SK-N-SH (cell line): ENCODE data around the gene KCNMB1. TPM values are rescaled to one million over a fixed set of nuclear protein-coding genes. Genes with fewer than 3 reads are reported as not detected.

ENCODE experiments used
- CTCF ChIA-PET: fragments of 300-600, 350-600 bp; formaldehyde crosslinking; extraction: SDS; loops from one replicate; lab custom pipeline; 2021; lab: Yijun Ruan, JAX
- POLR2A ChIA-PET: fragments of 350-600 bp; sonication (Branson Sonifier 250); formaldehyde crosslinking; extraction: SDS; loops from one replicate; lab custom pipeline; 2020; ENCODE audit warnings: antibody characterized with exemption, inconsistent platforms; lab: Yijun Ruan, JAX
- DNase-seq: peaks from one replicate; pipeline ENCODE4 v3.0.0; 2012
- H2AFZ ChIP-seq: fragments of 200-600 bp; sonication (generic); 2 replicates; pipeline ENCODE4 v1.8.1; 2016; ENCODE audit warnings: antibody characterized with exemption, mild to moderate bottlenecking, low read depth
- H3F3A ChIP-seq: fragments of 200-600 bp; sonication (generic); replicated peaks from 2 replicates; pipeline ENCODE3; 2016; ENCODE audit warnings: antibody characterized with exemption, mild to moderate bottlenecking; ENCODE audit not compliant: insufficient read depth
- H3K27ac ChIP-seq, 2 experiments: fragments of 200-500 bp in 1 of 2; fragments of 200-600 bp in 1 of 2; sonication (Bioruptor generic) in 1 of 2; sonication (generic), shearing (Covaris generic) in 1 of 2; 2 replicates each; pipeline versions ENCODE4 v1.5.1 to v1.6.1; 2014 to 2016; ENCODE audit warnings: low read depth in 2 of 2, inconsistent platforms in 1 of 2, low read length in 1 of 2, mild to moderate bottlenecking in 1 of 2, mixed read lengths in 1 of 2
- H3K27me3 ChIP-seq: fragments of 200-600 bp; sonication (generic), shearing (Covaris generic); 2 replicates; pipeline ENCODE4 v1.6.1; 2016; ENCODE audit warnings: mixed run types; ENCODE audit not compliant: insufficient read depth
- H3K36me3 ChIP-seq, 2 experiments: fragments of 200-500 bp in 1 of 2; fragments of 200-600 bp in 1 of 2; sonication (Bioruptor generic) in 1 of 2; sonication (generic) in 1 of 2; replicated peaks in 1 of 2; 2 replicates each; pipeline versions ENCODE3 to v1.5.1; 2014 to 2016; ENCODE audit warnings: low read length in 1 of 2, mild to moderate bottlenecking in 1 of 2; ENCODE audit not compliant: insufficient read depth in 2 of 2, control insufficient read depth in 1 of 2
- H3K4me1 ChIP-seq, 2 experiments: fragments of 200-500 bp in 1 of 2; fragments of 200-600 bp in 1 of 2; sonication (Bioruptor generic) in 1 of 2; sonication (generic), shearing (Covaris generic) in 1 of 2; 2 replicates each; pipeline versions ENCODE4 v1.5.1 to v1.6.1; 2014 to 2016; ENCODE audit warnings: low read depth in 1 of 2, low read length in 1 of 2, mixed run types in 1 of 2; ENCODE audit not compliant: insufficient read depth in 2 of 2, control insufficient read depth in 1 of 2
- H3K4me2 ChIP-seq: fragments of 200-600 bp; sonication (generic), shearing (Covaris generic); 2 replicates; pipeline ENCODE4 v1.6.1; 2017; ENCODE audit warnings: mixed run types
- H3K4me3 ChIP-seq, 2 experiments: fragments of 200-500 bp in 1 of 2; fragments of 200-600 bp in 1 of 2; sonication (Bioruptor generic) in 1 of 2; sonication (generic), shearing (Covaris generic) in 1 of 2; 2 replicates each; pipeline versions ENCODE4 v1.5.1 to v1.8.1; 2014 to 2016; ENCODE audit warnings: low read depth in 2 of 2, inconsistent platforms in 1 of 2, low read length in 1 of 2, mild to moderate bottlenecking in 1 of 2, mixed read lengths in 1 of 2, moderate library complexity in 1 of 2
- H3K79me2 ChIP-seq: fragments of 200-600 bp; sonication (generic); 2 replicates; pipeline ENCODE4 v1.8.1; 2017; ENCODE audit warnings: mild to moderate bottlenecking; ENCODE audit not compliant: insufficient read depth
- H3K9ac ChIP-seq: fragments of 200-600 bp; sonication (generic); 2 replicates; pipeline ENCODE4 v1.6.1; 2017; ENCODE audit warnings: mixed run types
- H3K9me2 ChIP-seq: fragments of 200-600 bp; sonication (generic); 2 replicates; pipeline ENCODE4 v1.6.1; 2017; ENCODE audit warnings: mixed run types
- H3K9me3 ChIP-seq: fragments of 200-600 bp; sonication (generic); 2 replicates; pipeline ENCODE4 v1.6.1; 2017; ENCODE audit warnings: mixed run types, mild to moderate bottlenecking, moderate library complexity
- H4K20me1 ChIP-seq: fragments of 200-600 bp; sonication (generic); 2 replicates; pipeline ENCODE4 v1.6.1; 2017; ENCODE audit warnings: mild to moderate bottlenecking, mixed run types; ENCODE audit not compliant: insufficient read depth
- ELF1 ChIP-seq: IDR thresholded peaks from 2 replicates; pipeline ENCODE4 v1.4.0; 2012
- EP300 ChIP-seq, 2 experiments: IDR thresholded peaks; 2 replicates each; pipeline versions ENCODE4 v1.4.0 to v1.6.1; 2012; ENCODE audit warnings: borderline replicate concordance in 1 of 2, low read depth in 1 of 2, low read length in 1 of 2
- FOSL2 ChIP-seq: IDR thresholded peaks from 2 replicates; pipeline ENCODE4 v1.4.0; 2012; ENCODE audit warnings: low read depth, mild to moderate bottlenecking, moderate library complexity, borderline replicate concordance
- FOXJ3 ChIP-seq: sonication (generic); formaldehyde crosslinking; IDR thresholded peaks from 2 replicates; pipeline ENCODE4 v1.5.1; 2020; ENCODE audit warnings: mild to moderate bottlenecking, missing genetic modification reagents
- MEF2A ChIP-seq: IDR thresholded peaks from 2 replicates; pipeline ENCODE4 v1.4.0; 2012; ENCODE audit warnings: low read depth, borderline replicate concordance
- MXI1 ChIP-seq: IDR thresholded peaks from 2 replicates; pipeline ENCODE4 v1.6.1; 2012; ENCODE audit warnings: mild to moderate bottlenecking, low read depth, low read length, improper control_type of control experiment
- NFIC ChIP-seq: IDR thresholded peaks from 2 replicates; pipeline ENCODE4 v1.4.0; 2012; ENCODE audit warnings: borderline replicate concordance
- RAD21 ChIP-seq: IDR thresholded peaks from 2 replicates; pipeline ENCODE4 v1.6.1; 2012; ENCODE audit warnings: mild to moderate bottlenecking, low read length
- SIN3A ChIP-seq: IDR thresholded peaks from 2 replicates; pipeline ENCODE4 v1.6.1; 2012; ENCODE audit warnings: low read depth, mild to moderate bottlenecking, low read length, moderate library complexity, borderline replicate concordance
- TCF12 ChIP-seq: IDR thresholded peaks from 2 replicates; pipeline ENCODE4 v1.4.0; 2012
- TEAD4 ChIP-seq: IDR thresholded peaks from 2 replicates; pipeline ENCODE4 v1.4.0; 2012; ENCODE audit warnings: mild to moderate bottlenecking, borderline replicate concordance; ENCODE audit not compliant: insufficient read depth
- WGBS: methylation state at CpG from one replicate; pipeline ENCODE4 v1.1.6; 2017; ENCODE audit warnings: low lambda C conversion rate; 5-methylcytosine and 5-hydroxymethylcytosine counted together
- polyA plus RNA-seq, 3 experiments: library from polyadenylated mRNA; depleted of rRNA; stranded (reverse); fragments of >200 nt; gene quantifications; 2 replicates each; pipeline ENCODE4 v1.2.3, GENCODE V29; 2012
- TF ChIP-seq, protein P1 (sequence below): IDR thresholded peaks from 2 replicates; pipeline ENCODE4 v1.4.0; 2012; ENCODE audit warnings: low read depth, borderline replicate concordance
- TF ChIP-seq, protein P2 (sequence below): IDR thresholded peaks from 2 replicates; pipeline ENCODE4 v1.4.0; 2012; ENCODE audit warnings: low read depth, borderline replicate concordance
- TF ChIP-seq, protein P3 (sequence below): fragments of 150-350 bp; IDR thresholded peaks from 2 replicates; pipeline ENCODE4 v1.6.1; 2017; ENCODE audit warnings: antibody characterized with exemption, low read length, low read depth, borderline replicate concordance
- TF ChIP-seq, protein P4 (sequence below): fragments of 150-350 bp; IDR thresholded peaks from 2 replicates; pipeline ENCODE4 v1.6.1; 2016; ENCODE audit warnings: mild to moderate bottlenecking, low read depth, low read length
- TF ChIP-seq, protein P5 (sequence below): fragments of 200-600 bp; sonication (generic); IDR thresholded peaks from 2 replicates; pipeline ENCODE4 v1.6.1; 2017; ENCODE audit warnings: antibody characterized with exemption, mild to moderate bottlenecking, moderate library complexity

KCNMB1 gene
- polyA plus RNA-seq, 1 of the 3 experiments (the other 2 are of a cell fraction), result not detected

DNA sequence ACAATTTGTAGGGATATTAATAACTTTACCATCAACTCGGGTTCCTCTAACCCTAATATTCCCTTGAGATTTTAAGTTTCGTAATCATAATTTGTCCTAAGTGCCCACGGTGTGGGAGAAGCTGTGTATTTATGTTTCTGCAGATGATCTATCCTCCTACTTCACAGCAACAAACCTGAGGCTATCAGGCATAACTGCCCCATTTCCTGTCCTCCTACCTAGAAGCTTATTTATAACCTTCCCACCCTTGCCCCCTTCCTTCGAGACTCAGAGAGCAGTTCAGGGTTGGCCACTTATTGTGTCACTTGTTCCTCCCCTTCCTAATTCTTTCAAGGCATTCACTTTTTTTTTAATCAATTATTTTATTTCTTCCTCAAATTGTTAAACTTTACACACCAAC is 62.0 kb downstream of the KCNMB1 start:
- H3K36me3 ChIP-seq, result no peaks in the 10 kb centered on the region
- H3K27ac ChIP-seq, result no peak overlapping the region
- H2AFZ ChIP-seq, result no peak overlapping the region
- no peaks in the 10 kb centered on the region for H4K20me1 ChIP-seq
- POLR2A ChIA-PET, result no interaction called here
- no peak for DNase-seq
- WGBS, result 29% methylated on average over 4 of the region's 4 CpGs
- no peaks in the 10 kb centered on the region for H3K79me2 ChIP-seq
- no peaks in the 10 kb centered on the region for H3K9me2 ChIP-seq
- no peaks in the 10 kb centered on the region for H3K27me3 ChIP-seq
- no peak overlapping the region for H3K4me2 ChIP-seq
- H3K9me3 ChIP-seq, result no peaks in the 10 kb centered on the region
- no peaks in the 10 kb centered on the region; a peak in 1 of 4 replicates for H3K4me1 ChIP-seq
- CTCF ChIA-PET, result interaction anchor here (0.8 kb wide), 1 partner anchor 10 kb away, joined by 3 read pairs; no protein-coding TSS in a partner anchor
- H3F3A ChIP-seq, result no peaks in the 10 kb centered on the region
- H3K9ac ChIP-seq, result no peak overlapping the region
- no peak overlapping the region for H3K4me3 ChIP-seq
- TF ChIP-seq RAD21 (no peak), FOXJ3 (CRISPR knock-in tag) (no peak), MEF2A (no peak), MXI1 (no peak), ELF1 (no peak), SIN3A (no peak), TEAD4 (no peak), TCF12 (no peak), EP300 (IDR thresholded peaks at IDR 0.05; ENCODE audit: borderline replicate concordance in 1 of 2, low read depth in 1 of 2, low read length in 1 of 2) (no peak), FOSL2 (no peak), NFIC (no peak)
- TF ChIP-seq, protein P1, sequence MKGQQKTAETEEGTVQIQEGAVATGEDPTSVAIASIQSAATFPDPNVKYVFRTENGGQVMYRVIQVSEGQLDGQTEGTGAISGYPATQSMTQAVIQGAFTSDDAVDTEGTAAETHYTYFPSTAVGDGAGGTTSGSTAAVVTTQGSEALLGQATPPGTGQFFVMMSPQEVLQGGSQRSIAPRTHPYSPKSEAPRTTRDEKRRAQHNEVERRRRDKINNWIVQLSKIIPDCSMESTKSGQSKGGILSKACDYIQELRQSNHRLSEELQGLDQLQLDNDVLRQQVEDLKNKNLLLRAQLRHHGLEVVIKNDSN, result no peak
- TF ChIP-seq, protein P2, sequence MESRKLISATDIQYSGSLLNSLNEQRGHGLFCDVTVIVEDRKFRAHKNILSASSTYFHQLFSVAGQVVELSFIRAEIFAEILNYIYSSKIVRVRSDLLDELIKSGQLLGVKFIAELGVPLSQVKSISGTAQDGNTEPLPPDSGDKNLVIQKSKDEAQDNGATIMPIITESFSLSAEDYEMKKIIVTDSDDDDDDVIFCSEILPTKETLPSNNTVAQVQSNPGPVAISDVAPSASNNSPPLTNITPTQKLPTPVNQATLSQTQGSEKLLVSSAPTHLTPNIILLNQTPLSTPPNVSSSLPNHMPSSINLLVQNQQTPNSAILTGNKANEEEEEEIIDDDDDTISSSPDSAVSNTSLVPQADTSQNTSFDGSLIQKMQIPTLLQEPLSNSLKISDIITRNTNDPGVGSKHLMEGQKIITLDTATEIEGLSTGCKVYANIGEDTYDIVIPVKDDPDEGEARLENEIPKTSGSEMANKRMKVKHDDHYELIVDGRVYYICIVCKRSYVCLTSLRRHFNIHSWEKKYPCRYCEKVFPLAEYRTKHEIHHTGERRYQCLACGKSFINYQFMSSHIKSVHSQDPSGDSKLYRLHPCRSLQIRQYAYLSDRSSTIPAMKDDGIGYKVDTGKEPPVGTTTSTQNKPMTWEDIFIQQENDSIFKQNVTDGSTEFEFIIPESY, result no peak
- TF ChIP-seq, protein P3, sequence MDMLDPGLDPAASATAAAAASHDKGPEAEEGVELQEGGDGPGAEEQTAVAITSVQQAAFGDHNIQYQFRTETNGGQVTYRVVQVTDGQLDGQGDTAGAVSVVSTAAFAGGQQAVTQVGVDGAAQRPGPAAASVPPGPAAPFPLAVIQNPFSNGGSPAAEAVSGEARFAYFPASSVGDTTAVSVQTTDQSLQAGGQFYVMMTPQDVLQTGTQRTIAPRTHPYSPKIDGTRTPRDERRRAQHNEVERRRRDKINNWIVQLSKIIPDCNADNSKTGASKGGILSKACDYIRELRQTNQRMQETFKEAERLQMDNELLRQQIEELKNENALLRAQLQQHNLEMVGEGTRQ, result no peak
- TF ChIP-seq, protein P4, sequence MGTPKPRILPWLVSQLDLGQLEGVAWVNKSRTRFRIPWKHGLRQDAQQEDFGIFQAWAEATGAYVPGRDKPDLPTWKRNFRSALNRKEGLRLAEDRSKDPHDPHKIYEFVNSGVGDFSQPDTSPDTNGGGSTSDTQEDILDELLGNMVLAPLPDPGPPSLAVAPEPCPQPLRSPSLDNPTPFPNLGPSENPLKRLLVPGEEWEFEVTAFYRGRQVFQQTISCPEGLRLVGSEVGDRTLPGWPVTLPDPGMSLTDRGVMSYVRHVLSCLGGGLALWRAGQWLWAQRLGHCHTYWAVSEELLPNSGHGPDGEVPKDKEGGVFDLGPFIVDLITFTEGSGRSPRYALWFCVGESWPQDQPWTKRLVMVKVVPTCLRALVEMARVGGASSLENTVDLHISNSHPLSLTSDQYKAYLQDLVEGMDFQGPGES, result no peak
- TF ChIP-seq, protein P5, sequence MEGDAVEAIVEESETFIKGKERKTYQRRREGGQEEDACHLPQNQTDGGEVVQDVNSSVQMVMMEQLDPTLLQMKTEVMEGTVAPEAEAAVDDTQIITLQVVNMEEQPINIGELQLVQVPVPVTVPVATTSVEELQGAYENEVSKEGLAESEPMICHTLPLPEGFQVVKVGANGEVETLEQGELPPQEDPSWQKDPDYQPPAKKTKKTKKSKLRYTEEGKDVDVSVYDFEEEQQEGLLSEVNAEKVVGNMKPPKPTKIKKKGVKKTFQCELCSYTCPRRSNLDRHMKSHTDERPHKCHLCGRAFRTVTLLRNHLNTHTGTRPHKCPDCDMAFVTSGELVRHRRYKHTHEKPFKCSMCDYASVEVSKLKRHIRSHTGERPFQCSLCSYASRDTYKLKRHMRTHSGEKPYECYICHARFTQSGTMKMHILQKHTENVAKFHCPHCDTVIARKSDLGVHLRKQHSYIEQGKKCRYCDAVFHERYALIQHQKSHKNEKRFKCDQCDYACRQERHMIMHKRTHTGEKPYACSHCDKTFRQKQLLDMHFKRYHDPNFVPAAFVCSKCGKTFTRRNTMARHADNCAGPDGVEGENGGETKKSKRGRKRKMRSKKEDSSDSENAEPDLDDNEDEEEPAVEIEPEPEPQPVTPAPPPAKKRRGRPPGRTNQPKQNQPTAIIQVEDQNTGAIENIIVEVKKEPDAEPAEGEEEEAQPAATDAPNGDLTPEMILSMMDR, result no peak

Other genes with a start within 250 kb of the KCNMB1 start
- not detected in 2 replicates for gene C5orf58, start 156.4 kb downstream of the KCNMB1 start, polyA plus RNA-seq (2012; rRNA removed)
- gene LCP2, start 91.6 kb downstream of the KCNMB1 start, polyA plus RNA-seq (2012; rRNA removed), result not detected in 2 replicates
- 1.1 and 1.3 TPM in 2 replicates for gene KCNIP1, start 114.7 kb upstream of the KCNMB1 start, polyA plus RNA-seq (2012; rRNA removed)